Activated CD4-positive, alpha-beta T cell treated with anti-CD3 and anti-CD28 coated beads, Interleukin-2, amount 10 ng/mL, durations not matched to agents 24 days and 14 days (primary cell): ENCODE data around the gene AURKAIP1. TPM values are rescaled to one million over a fixed set of nuclear protein-coding genes. Genes with fewer than 3 reads are reported as not detected.

Source experiments
- DNase-seq: peaks from one replicate; pipeline ENCODE4 v3.0.0; 2022
- H3K27ac Mint-ChIP-seq: one replicate; pipeline ENCODE4 v1.8.0; 2022; ENCODE audit warnings: mild to moderate bottlenecking, mixed read lengths
- H3K27me3 Mint-ChIP-seq: one replicate; pipeline ENCODE4 v1.8.0; 2022; ENCODE audit warnings: mixed read lengths
- H3K36me3 Mint-ChIP-seq: one replicate; pipeline ENCODE4 v1.8.0; 2022; ENCODE audit warnings: low read depth, mild to moderate bottlenecking, mixed read lengths
- H3K4me1 Mint-ChIP-seq: one replicate; pipeline ENCODE4 v1.8.0; 2021; ENCODE audit warnings: mixed read lengths
- H3K4me3 Mint-ChIP-seq: one replicate; pipeline ENCODE4 v1.8.0; 2022; ENCODE audit warnings: mild to moderate bottlenecking, moderate library complexity, mixed read lengths
- H3K9me3 Mint-ChIP-seq: one replicate; pipeline ENCODE4 v1.8.0; 2021; ENCODE audit warnings: mixed read lengths
- intact Hi-C: fragments of 100-400 bp; cut with micrococcal nuclease; formaldehyde crosslinking; loops from one replicate; pipeline ENCODE4 v1.15.1; 2023
- total RNA-seq: library from RNA; stranded (reverse); gene quantifications from 2 replicates; pipeline ENCODE4 v1.2.3, GENCODE V29; 2022

AURKAIP1 gene
- total RNA-seq, 1 donor from 2014 or later, result 146 TPM

- peaks cover 8% of the 10 kb centered on the region for H3K4me1 Mint-ChIP-seq
- no peaks in the 10 kb centered on the region for H3K27me3 Mint-ChIP-seq
- no peak for DNase-seq
- H3K9me3 Mint-ChIP-seq, result no peaks in the 10 kb centered on the region
- H3K36me3 Mint-ChIP-seq, result peaks cover 2% of the 10 kb centered on the region
- intact Hi-C loops, result no loop called here
- H3K27ac Mint-ChIP-seq, result no peak overlapping the region
- H3K4me3 Mint-ChIP-seq, result no peak overlapping the region
Measured at GRCh38 chr1:1367315-1367714, 7.7 kb downstream of the AURKAIP1 start.

GRCh38 chr1:1366699-1367066, 8.3 kb downstream of the AURKAIP1 start:
- Mint-ChIP-seq H3K27me3 (peaks cover 4% of the 10 kb centered on the region), H3K4me1 (peaks cover 8% of the 10 kb centered on the region), H3K9me3 (no peaks in the 10 kb centered on the region), H3K36me3 (no peaks in the 10 kb centered on the region), H3K4me3 (no peak overlapping the region), H3K27ac (no peak overlapping the region)
- intact Hi-C loops, result no loop called here
- DNase-seq, result no peak

- Mint-ChIP-seq H3K4me3 (no peak overlapping the region), H3K36me3 (no peaks in the 10 kb centered on the region), H3K27me3 (peaks cover 4% of the 10 kb centered on the region), H3K9me3 (no peaks in the 10 kb centered on the region), H3K4me1 (peaks cover 4% of the 10 kb centered on the region), H3K27ac (no peak overlapping the region)
- intact Hi-C loops, result no loop called here
- DNase-seq, result no peak
Measured at GRCh38 chr1:1365875-1366698, 8.9 kb downstream of the AURKAIP1 start.

- H3K9me3 Mint-ChIP-seq, result no peaks in the 10 kb centered on the region
- intact Hi-C loops, result no loop called here
- no peaks in the 10 kb centered on the region for H3K36me3 Mint-ChIP-seq
- DNase-seq, result no peak
- peaks cover 4% of the 10 kb centered on the region for H3K4me1 Mint-ChIP-seq
- no peak overlapping the region for H3K27ac Mint-ChIP-seq
- H3K4me3 Mint-ChIP-seq, result no peak overlapping the region
- peaks cover 8% of the 10 kb centered on the region for H3K27me3 Mint-ChIP-seq
Measured at GRCh38 chr1:1364266-1364665, 10.7 kb downstream of the AURKAIP1 start.

GRCh38 chr1:1361982-1362423, 13.0 kb downstream of the AURKAIP1 start:
- intact Hi-C loops, result no loop called here
- no peak overlapping the region for H3K4me3 Mint-ChIP-seq
- H3K27me3 Mint-ChIP-seq, result peaks cover 15% of the 10 kb centered on the region
- no peak overlapping the region for H3K27ac Mint-ChIP-seq
- H3K36me3 Mint-ChIP-seq, result no peaks in the 10 kb centered on the region
- no peaks in the 10 kb centered on the region for H3K9me3 Mint-ChIP-seq
- peaks cover 10% of the 10 kb centered on the region for H3K4me1 Mint-ChIP-seq
- no peak for DNase-seq

GRCh38 chr1:1361233-1361981, 13.6 kb downstream of the AURKAIP1 start:
- intact Hi-C loops, result no loop called here
- DNase-seq, result no peak
- no peaks in the 10 kb centered on the region for H3K36me3 Mint-ChIP-seq
- H3K9me3 Mint-ChIP-seq, result no peaks in the 10 kb centered on the region
- H3K27ac Mint-ChIP-seq, result no peak overlapping the region
- H3K27me3 Mint-ChIP-seq, result peaks cover 15% of the 10 kb centered on the region
- H3K4me3 Mint-ChIP-seq, result no peak overlapping the region
- peaks cover 10% of the 10 kb centered on the region for H3K4me1 Mint-ChIP-seq

- intact Hi-C loops, result no loop called here
- Mint-ChIP-seq H3K36me3 (no peaks in the 10 kb centered on the region), H3K9me3 (no peaks in the 10 kb centered on the region), H3K27ac (no peak overlapping the region), H3K27me3 (peaks cover 15% of the 10 kb centered on the region), H3K4me1 (peaks cover 10% of the 10 kb centered on the region), H3K4me3 (no peak overlapping the region)
- no peak for DNase-seq
Measured at GRCh38 chr1:1360506-1361169, 14.4 kb downstream of the AURKAIP1 start.

- H3K4me1 Mint-ChIP-seq, result peaks cover 10% of the 10 kb centered on the region
- no peaks in the 10 kb centered on the region for H3K36me3 Mint-ChIP-seq
- peak overlapping the region; percentile 13 for H3K4me3 Mint-ChIP-seq
- DNase-seq, result no peak
- peaks cover 15% of the 10 kb centered on the region for H3K27me3 Mint-ChIP-seq
- no peaks in the 10 kb centered on the region for H3K9me3 Mint-ChIP-seq
- H3K27ac Mint-ChIP-seq, result no peak overlapping the region
- intact Hi-C loops, result no loop called here
Measured at GRCh38 chr1:1359664-1360468, 15.1 kb downstream of the AURKAIP1 start.

GRCh38 chr1:1359308-1359663, 15.7 kb downstream of the AURKAIP1 start:
- no peaks in the 10 kb centered on the region for H3K36me3 Mint-ChIP-seq
- H3K4me1 Mint-ChIP-seq, result peaks cover 10% of the 10 kb centered on the region
- no peak for DNase-seq
- H3K4me3 Mint-ChIP-seq, result peak overlapping the region; percentile 13
- H3K27ac Mint-ChIP-seq, result no peak overlapping the region
- H3K9me3 Mint-ChIP-seq, result no peaks in the 10 kb centered on the region
- intact Hi-C loops, result no loop called here
- H3K27me3 Mint-ChIP-seq, result peaks cover 15% of the 10 kb centered on the region

- peaks cover 20% of the 10 kb centered on the region for H3K27me3 Mint-ChIP-seq
- no peak for DNase-seq
- H3K4me3 Mint-ChIP-seq, result peak within 1 kb of the TSS; percentile 13
- peaks cover 12% of the 10 kb centered on the region for H3K4me1 Mint-ChIP-seq
- no peaks in the 10 kb centered on the region for H3K9me3 Mint-ChIP-seq
- intact Hi-C loops, result no loop called here
- no peaks in the 10 kb centered on the region for H3K36me3 Mint-ChIP-seq
- H3K27ac Mint-ChIP-seq, result no peak within 1 kb of the TSS
Measured at GRCh38 chr1:1358433-1359271, 16.4 kb downstream of the AURKAIP1 start, which contains the start of gene MXRA8. Gene MXRA8, minus strand, starts transcription at chr1:1358555. Its CDS starts 51 bp downstream, at chr1:1358504.

- DNase-seq, result no peak
- Mint-ChIP-seq H3K4me3 (no peak overlapping the region), H3K9me3 (no peaks in the 10 kb centered on the region), H3K27ac (no peak overlapping the region), H3K27me3 (peaks cover 25% of the 10 kb centered on the region), H3K4me1 (peaks cover 12% of the 10 kb centered on the region), H3K36me3 (no peaks in the 10 kb centered on the region)
- intact Hi-C loops, result no loop called here
Measured at GRCh38 chr1:1357871-1358432, 17.1 kb downstream of the AURKAIP1 start.

- no peak overlapping the region for H3K4me3 Mint-ChIP-seq
- intact Hi-C loops, result no loop called here
- peaks cover 2% of the 10 kb centered on the region for H3K36me3 Mint-ChIP-seq
- DNase-seq, result no peak
- peaks cover 15% of the 10 kb centered on the region for H3K4me1 Mint-ChIP-seq
- no peak overlapping the region for H3K27ac Mint-ChIP-seq
- peaks cover 31% of the 10 kb centered on the region for H3K27me3 Mint-ChIP-seq
- H3K9me3 Mint-ChIP-seq, result no peaks in the 10 kb centered on the region
Measured at GRCh38 chr1:1356796-1357401, 18.1 kb downstream of the AURKAIP1 start.
